Measurements from ENCODE around the gene CHURC1. TPM values are rescaled to one million over a fixed set of nuclear protein-coding genes. Genes with fewer than 3 reads are reported as not detected.
A peak's percentile ranks its signal among the peaks of the same experiment; 100 is the strongest.
"Not testable (repeated sequence)": the region's sequence is repeated elsewhere in the genome, so short reads cannot be mapped to it uniquely, and the experiment has no call there.

CHURC1 gene
- total and polyA plus RNA-seq, 4 donors = 75.6 to 106 (median 78.4) TPM

- Histone ChIP-seq H3K36me3 (ENCODE audit: control insufficient read depth in 1 of 2, insufficient read depth in 2 of 2, low read length in 1 of 2) (no peaks in the 10 kb centered on the region), H3K4me1 (ENCODE audit: control insufficient read depth in 1 of 2, insufficient read depth in 2 of 2, low read length in 2 of 2) (no peaks in the 10 kb centered on the region), H3K27ac (ENCODE audit: low read depth in 1 of 2, low read length in 2 of 2) (no peak overlapping the region), H3K9me3 (ENCODE audit: control insufficient read depth, low read length) (no peaks in the 10 kb centered on the region), H3K4me3 (ENCODE audit: low read length in 2 of 2) (no peak overlapping the region), H3K27me3 (ENCODE audit: control insufficient read depth in 1 of 2, insufficient read depth in 2 of 2, low read length in 1 of 2) (no peaks in the 10 kb centered on the region)
- ATAC-seq (ENCODE audit: low FRiP score) = no peak
- no peak for DNase-seq
- WGBS, 2 donors = 85 to 86% methylated on average over 4 of the region's 4 CpGs
- intact Hi-C loops (cut with DNase I) = loop anchor here (5.0 kb wide), 2 partner anchors 69 to 89 kb away; no protein-coding TSS in a partner anchor
Measured at GRCh38 chr14:64891173-64891838, 22.9 kb upstream of the CHURC1 start.

GRCh38 chr14:64891839-64892375 is 22.3 kb upstream of the CHURC1 start:
- WGBS, 2 donors = 38 to 48% methylated on average over 2 of the region's 2 CpGs
- DNase-seq (no peak), ATAC-seq (ENCODE audit: low FRiP score) (peak; percentile 62)
- intact Hi-C loops (cut with DNase I) = loop anchor here (5.0 kb wide), 2 partner anchors 70 to 90 kb away; no protein-coding TSS in a partner anchor
- Histone ChIP-seq H3K4me3 (ENCODE audit: low read length in 2 of 2) (no peak overlapping the region), H3K9me3 (ENCODE audit: control insufficient read depth, low read length) (no peaks in the 10 kb centered on the region), H3K36me3 (ENCODE audit: control insufficient read depth in 1 of 2, insufficient read depth in 2 of 2, low read length in 1 of 2) (no peaks in the 10 kb centered on the region), H3K27me3 (ENCODE audit: control insufficient read depth in 1 of 2, insufficient read depth in 2 of 2, low read length in 1 of 2) (no peaks in the 10 kb centered on the region), H3K4me1 (ENCODE audit: control insufficient read depth in 1 of 2, insufficient read depth in 2 of 2, low read length in 2 of 2) (no peaks in the 10 kb centered on the region), H3K27ac (ENCODE audit: low read depth in 1 of 2, low read length in 2 of 2) (no peak overlapping the region)

- Histone ChIP-seq H3K4me1 (ENCODE audit: control insufficient read depth in 1 of 2, insufficient read depth in 2 of 2, low read length in 2 of 2) (no peaks in the 10 kb centered on the region), H3K27me3 (ENCODE audit: control insufficient read depth in 1 of 2, insufficient read depth in 2 of 2, low read length in 1 of 2) (no peaks in the 10 kb centered on the region), H3K27ac (ENCODE audit: low read depth in 1 of 2, low read length in 2 of 2) (no peak overlapping the region), H3K4me3 (ENCODE audit: low read length in 2 of 2) (no peak overlapping the region), H3K36me3 (ENCODE audit: control insufficient read depth in 1 of 2, insufficient read depth in 2 of 2, low read length in 1 of 2) (no peaks in the 10 kb centered on the region), H3K9me3 (ENCODE audit: control insufficient read depth, low read length) (no peaks in the 10 kb centered on the region)
- DNase-seq = no peak
- 78 to 79% methylated on average over 1 of the region's 1 CpG for WGBS, 2 donors
- intact Hi-C loops (cut with DNase I) = loop anchor here in 1 of 2 donors (5.0 kb wide), 1 partner anchor 37 kb away; no protein-coding TSS in a partner anchor
- no peak for ATAC-seq (ENCODE audit: low FRiP score)
Measured at GRCh38 chr14:64899958-64900357, 14.3 kb upstream of the CHURC1 start.

GRCh38 chr14:64906022-64906421 is 8.2 kb upstream of the CHURC1 start:
- WGBS, 2 donors = 79 to 86% methylated on average over 6 of the region's 6 CpGs
- Histone ChIP-seq H3K27me3 (ENCODE audit: control insufficient read depth in 1 of 2, insufficient read depth in 2 of 2, low read length in 1 of 2) (no peaks in the 10 kb centered on the region), H3K4me1 (ENCODE audit: control insufficient read depth in 1 of 2, insufficient read depth in 2 of 2, low read length in 2 of 2) (no peaks in the 10 kb centered on the region), H3K9me3 (ENCODE audit: control insufficient read depth, low read length) (no peaks in the 10 kb centered on the region), H3K36me3 (ENCODE audit: control insufficient read depth in 1 of 2, insufficient read depth in 2 of 2, low read length in 1 of 2) (no peaks in the 10 kb centered on the region), H3K27ac (ENCODE audit: low read depth in 1 of 2, low read length in 2 of 2) (no peak overlapping the region), H3K4me3 (ENCODE audit: low read length in 2 of 2) (no peak overlapping the region)
- ATAC-seq (ENCODE audit: low FRiP score) (no peak), DNase-seq (no peak)
- intact Hi-C loops (cut with DNase I) = no loop called here

GRCh38 chr14:64910847-64911495 is 3.3 kb upstream of the CHURC1 start:
- ATAC-seq (ENCODE audit: low FRiP score) (no peak), DNase-seq (no peak)
- Histone ChIP-seq H3K27me3 (ENCODE audit: control insufficient read depth in 1 of 2, insufficient read depth in 2 of 2, low read length in 1 of 2) (no peaks in the 10 kb centered on the region), H3K9me3 (ENCODE audit: control insufficient read depth, low read length) (no peaks in the 10 kb centered on the region), H3K36me3 (ENCODE audit: control insufficient read depth in 1 of 2, insufficient read depth in 2 of 2, low read length in 1 of 2) (no peaks in the 10 kb centered on the region), H3K4me1 (ENCODE audit: control insufficient read depth in 1 of 2, insufficient read depth in 2 of 2, low read length in 2 of 2) (peaks cover 0 to 6% of the 10 kb centered on the region in 2 donors), H3K27ac (ENCODE audit: low read depth in 1 of 2, low read length in 2 of 2) (no peak overlapping the region), H3K4me3 (ENCODE audit: low read length in 2 of 2) (no peak overlapping the region)
- intact Hi-C loops (cut with DNase I) = loop anchor here in 1 of 2 donors (10.0 kb wide), 1 partner anchor 366 kb away; the partner anchor contains the start of genes HSPA2 and PPP1R36
- 45 to 50% methylated on average over 3 of the region's 3 CpGs for WGBS, 2 donors

GRCh38 chr14:64912261-64912660 is 2.0 kb upstream of the CHURC1 start:
- ATAC-seq (ENCODE audit: low FRiP score) = no peak
- no peaks in the 10 kb centered on the region for H3K27me3 ChIP-seq (ENCODE audit: control insufficient read depth in 1 of 2, insufficient read depth in 2 of 2, low read length in 1 of 2)
- H3K4me3 ChIP-seq (ENCODE audit: low read length in 2 of 2) = no peak overlapping the region
- H3K4me1 ChIP-seq (ENCODE audit: control insufficient read depth in 1 of 2, insufficient read depth in 2 of 2, low read length in 2 of 2) = peaks cover 0 to 6% of the 10 kb centered on the region in 2 donors
- WGBS, 2 donors = 0 to 1% methylated on average over 1 of the region's 1 CpG
- no peaks in the 10 kb centered on the region for H3K9me3 ChIP-seq (ENCODE audit: control insufficient read depth, low read length)
- H3K27ac ChIP-seq (ENCODE audit: low read depth in 1 of 2, low read length in 2 of 2) = no peak overlapping the region
- H3K36me3 ChIP-seq (ENCODE audit: control insufficient read depth in 1 of 2, insufficient read depth in 2 of 2, low read length in 1 of 2) = no peaks in the 10 kb centered on the region
- DNase-seq = no peak
- intact Hi-C loops (cut with DNase I) = loop anchor here in 1 of 2 donors (10.0 kb wide), 1 partner anchor 367 kb away; the partner anchor contains the start of genes HSPA2 and PPP1R36

GRCh38 chr14:64913477-64913876 is 778 bp upstream of the CHURC1 start:
- not testable (repeated sequence) for H3K4me1 ChIP-seq (ENCODE audit: control insufficient read depth in 1 of 2, insufficient read depth in 2 of 2, low read length in 2 of 2); H3K36me3 ChIP-seq (ENCODE audit: control insufficient read depth in 1 of 2, insufficient read depth in 2 of 2, low read length in 1 of 2); ATAC-seq (ENCODE audit: low FRiP score); H3K27me3 ChIP-seq (ENCODE audit: control insufficient read depth in 1 of 2, insufficient read depth in 2 of 2, low read length in 1 of 2); H3K27ac ChIP-seq (ENCODE audit: low read depth in 1 of 2, low read length in 2 of 2); H3K9me3 ChIP-seq (ENCODE audit: control insufficient read depth, low read length); DNase-seq; H3K4me3 ChIP-seq (ENCODE audit: low read length in 2 of 2)
- WGBS, 2 donors = 12 to 64% methylated on average over 1 to 5 of the region's 5 CpGs
- intact Hi-C loops (cut with DNase I) = loop anchor here in 1 of 2 donors (10.0 kb wide), 1 partner anchor 369 kb away; the partner anchor contains the start of genes HSPA2 and PPP1R36

GRCh38 chr14:64915029-64915424 is 772 bp downstream of the CHURC1 start:
- Histone ChIP-seq H3K4me3 (ENCODE audit: low read length in 2 of 2) (peak overlapping the region; percentile 44 to 91), H3K9me3 (ENCODE audit: control insufficient read depth, low read length) (no peaks in the 10 kb centered on the region), H3K27ac (ENCODE audit: low read depth in 1 of 2, low read length in 2 of 2) (peak overlapping the region in 1 of 2 donors; percentile 86), H3K36me3 (ENCODE audit: control insufficient read depth in 1 of 2, insufficient read depth in 2 of 2, low read length in 1 of 2) (no peaks in the 10 kb centered on the region), H3K4me1 (ENCODE audit: control insufficient read depth in 1 of 2, insufficient read depth in 2 of 2, low read length in 2 of 2) (peaks cover 6 to 7% of the 10 kb centered on the region in 2 donors), H3K27me3 (ENCODE audit: control insufficient read depth in 1 of 2, insufficient read depth in 2 of 2, low read length in 1 of 2) (no peaks in the 10 kb centered on the region)
- ATAC-seq (ENCODE audit: low FRiP score) = no peak
- intact Hi-C loops (cut with DNase I) = loop anchor here in 1 of 2 donors (10.0 kb wide), 1 partner anchor 370 kb away; the partner anchor contains the start of genes HSPA2 and PPP1R36
- WGBS, 2 donors = 4% methylated on average over 4 of the region's 4 CpGs
- DNase-seq = no peak
